ENCODE measurements around the gene DECR2. TPM values are rescaled to one million over a fixed set of nuclear protein-coding genes. Genes with fewer than 3 reads are reported as not detected.

Gene DECR2
- total and polyA plus RNA-seq, 2 of the 13 experiments (the other 11 are each of a cell fraction or from before 2014, with no cell fraction given), result 36.3 to 44.6 TPM

DNA sequence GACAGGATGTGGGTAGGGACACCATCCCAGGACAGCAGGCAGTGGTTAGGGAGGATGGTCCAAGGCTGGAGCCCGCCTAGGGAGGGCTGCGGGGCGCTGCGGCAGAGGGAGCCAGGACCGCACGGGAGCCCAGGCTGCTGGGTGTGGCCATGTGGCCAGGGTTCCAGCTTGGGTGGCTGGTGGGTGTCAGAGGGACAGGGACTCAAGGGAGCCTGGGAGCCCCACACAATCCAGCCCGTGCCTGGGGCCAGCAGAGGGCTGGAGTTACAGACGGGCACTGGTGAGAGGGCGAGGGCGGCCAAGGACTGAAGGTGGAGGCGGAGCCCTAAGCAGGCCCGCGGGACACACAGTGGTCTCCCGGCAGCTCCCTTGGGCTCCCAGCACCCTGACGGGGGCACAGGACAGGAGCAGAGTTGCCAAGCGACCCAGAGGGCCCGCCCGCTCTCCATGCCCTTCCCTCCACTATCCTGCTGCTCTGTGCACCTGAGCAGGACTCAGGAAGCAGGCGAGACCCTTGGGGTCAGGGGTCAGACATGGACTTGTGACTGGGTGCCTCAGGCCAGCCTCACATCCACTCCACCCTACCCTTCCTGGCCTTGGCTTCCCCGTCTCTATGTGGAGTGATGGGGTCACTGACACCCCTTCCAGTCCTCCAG is 38.4 kb upstream of the DECR2 start (continued):
- TF ChIP-seq ZHX2 (IDR thresholded peaks at IDR 0.05; ENCODE audit: low read depth) (0 out of 2 replicates have a peak, but pooled peaks have one; percentile 15), ZHX2 (CRISPR knock-in tag; IDR thresholded peaks at IDR 0.05; ENCODE audit: borderline replicate concordance) (no peak), RCOR2 (CRISPR knock-in tag; IDR thresholded peaks at IDR 0.05) (no peak), TBX2 (CRISPR knock-in tag; IDR thresholded peaks at IDR 0.05; ENCODE audit: borderline replicate concordance) (peak; percentile 61), KDM5B (CRISPR knock-in tag; IDR thresholded peaks at IDR 0.05; ENCODE audit: borderline replicate concordance) (peak; percentile 62; the same call in 1 of the 2 replicates), ZNF230 (CRISPR knock-in tag; IDR thresholded peaks at IDR 0.05) (0 out of 2 replicates have a peak, but pooled peaks have one; percentile 32), ZNF30 (CRISPR knock-in tag; IDR thresholded peaks at IDR 0.05) (no peak), BRD4 (CRISPR knock-in tag; IDR thresholded peaks at IDR 0.05) (no peak), MXD1 (CRISPR knock-in tag; IDR thresholded peaks at IDR 0.05) (peak; percentile 74), CERS6 (CRISPR knock-in tag; IDR thresholded peaks at IDR 0.05) (no peak), DR1 (CRISPR knock-in tag; IDR thresholded peaks at IDR 0.05) (no peak), IRF9 (CRISPR knock-in tag; IDR thresholded peaks at IDR 0.05; ENCODE audit: borderline replicate concordance) (0 out of 2 replicates have a peak, but pooled peaks have one; percentile 12), ZNF138 (CRISPR knock-in tag; IDR thresholded peaks at IDR 0.05; ENCODE audit: low read depth) (peak; percentile 55; the same call in 1 of the 2 replicates), FOXO1 (CRISPR knock-in tag; IDR thresholded peaks at IDR 0.05) (0 out of 2 replicates have a peak, but pooled peaks have one; percentile 8), HNRNPL (IDR thresholded peaks at IDR 0.05; ENCODE audit: low read depth, low read length) (0 out of 2 replicates have a peak, but pooled peaks have one; percentile 45), SRSF9 (IDR thresholded peaks at IDR 0.05; ENCODE audit: borderline replicate concordance, insufficient read depth, low read depth, low read length, poor library complexity, severe bottlenecking) (no peak)

All from HepG2 (cell line).